ENCODE measurements around the gene LIN52. TPM values are rescaled to one million over a fixed set of nuclear protein-coding genes. Genes with fewer than 3 reads are reported as not detected.

LIN52 gene
- total and polyA plus RNA-seq, 2 of the 13 experiments (the other 11 are each of a cell fraction or from before 2014, with no cell fraction given): 11.4 to 23.3 TPM

- DNase-seq (ENCODE audit: low spot score) (no peak), ATAC-seq (peak; percentile 40; the same call in 1 of the 3 replicates), FAIRE-seq (no peak)
- POLR2A ChIA-PET: no interaction called here
- CTCF ChIA-PET (ENCODE audit: low intra/inter-chr PET ratio, low total read pairs): no interaction called here
- no peak overlapping the region for H3K27ac ChIP-seq (ENCODE audit: extremely low read length, insufficient read depth, low read length)
- BruUV-seq (replicated peaks): no TSS peak
- H3K36me3 ChIP-seq (replicated peaks in 1 of 2; ENCODE audit: control insufficient read depth in 1 of 2, insufficient read depth in 2 of 2, low read length in 2 of 2): peaks cover 2 to 9% of the 10 kb centered on the region in 2 experiments; a peak in 2 of 5 replicates
- no peak overlapping the region for H3K9ac ChIP-seq (ENCODE audit: insufficient read depth, low read depth, low read length)
- no peaks in the 10 kb centered on the region for H4K20me1 ChIP-seq (ENCODE audit: insufficient read depth, low read length)
- no peaks in the 10 kb centered on the region for H3K9me3 ChIP-seq (ENCODE audit: low read length)
- no peak overlapping the region for H2AFZ ChIP-seq (ENCODE audit: low read length)
- no peaks in the 10 kb centered on the region for H3K4me1 ChIP-seq (ENCODE audit: insufficient read depth, low read length)
- in situ Hi-C loops (cut with HindIII; ENCODE audit: extremely low pct_ligation_motif_present, low pct_unique_long_range_greater_than_20kb) (no loop called here), intact Hi-C loops (cut with micrococcal nuclease; ENCODE audit: unreplicated experiment) (no loop called here)
- no peaks in the 10 kb centered on the region for H3K27me3 ChIP-seq (ENCODE audit: control insufficient read depth in 1 of 2, insufficient read depth in 2 of 2, low read length in 2 of 2)
- 97% methylated on average over 8 of the region's 8 CpGs for WGBS (ENCODE audit: low lambda C conversion rate)
- no peak overlapping the region for H3K4me2 ChIP-seq (ENCODE audit: low read depth, low read length)
- no peak overlapping the region for H3K4me3 ChIP-seq (replicated peaks in 1 of 3; ENCODE audit: insufficient read depth in 1 of 3, low read depth in 2 of 3, low read length in 3 of 3)
- no peaks in the 10 kb centered on the region for H3K79me2 ChIP-seq (ENCODE audit: insufficient read depth, low read length)
- TF ChIP-seq SRSF1 (optimal IDR thresholded peaks at IDR 0.05; ENCODE audit: low read depth, low read length): no peak
- TF ChIP-seq CTCF (CRISPR knock-in tag; IDR thresholded peaks at IDR 0.05): 0 out of 2 replicates have a peak, but pooled peaks have one; percentile 5
Observed at GRCh38 chr14:74161526-74162158, 76.9 kb downstream of the LIN52 start.

- ATAC-seq (no peak), FAIRE-seq (no peak), DNase-seq (ENCODE audit: low spot score) (no peak)
- POLR2A ChIA-PET: no interaction called here
- Histone ChIP-seq H3K4me1 (ENCODE audit: insufficient read depth, low read length) (no peaks in the 10 kb centered on the region), H3K9ac (ENCODE audit: insufficient read depth, low read depth, low read length) (no peak overlapping the region), H3K4me2 (ENCODE audit: low read depth, low read length) (no peak overlapping the region), H4K20me1 (ENCODE audit: insufficient read depth, low read length) (no peaks in the 10 kb centered on the region), H3K27ac (ENCODE audit: extremely low read length, insufficient read depth, low read length) (no peak overlapping the region), H3K27me3 (ENCODE audit: control insufficient read depth in 1 of 2, insufficient read depth in 2 of 2, low read length in 2 of 2) (no peaks in the 10 kb centered on the region), H3K9me3 (ENCODE audit: low read length) (no peaks in the 10 kb centered on the region), H3K79me2 (ENCODE audit: insufficient read depth, low read length) (no peaks in the 10 kb centered on the region), H3K36me3 (replicated peaks in 1 of 2; ENCODE audit: control insufficient read depth in 1 of 2, insufficient read depth in 2 of 2, low read length in 2 of 2) (no peaks in the 10 kb centered on the region), H2AFZ (ENCODE audit: low read length) (no peak overlapping the region), H3K4me3 (replicated peaks in 1 of 3; ENCODE audit: insufficient read depth in 1 of 3, low read depth in 2 of 3, low read length in 3 of 3) (no peak overlapping the region)
- intact Hi-C loops (cut with micrococcal nuclease; ENCODE audit: unreplicated experiment) (no loop called here), in situ Hi-C loops (cut with HindIII; ENCODE audit: extremely low pct_ligation_motif_present, low pct_unique_long_range_greater_than_20kb) (no loop called here)
- TF ChIP-seq ZNF652 (CRISPR knock-in tag; IDR thresholded peaks at IDR 0.05; ENCODE audit: borderline replicate concordance, low read depth) (no peak), ZFP90 (CRISPR knock-in tag; IDR thresholded peaks at IDR 0.05; ENCODE audit: borderline replicate concordance) (no peak), ZNF704 (CRISPR knock-in tag; IDR thresholded peaks at IDR 0.05; ENCODE audit: borderline replicate concordance) (no peak), ZKSCAN8 (CRISPR knock-in tag; IDR thresholded peaks at IDR 0.05; ENCODE audit: borderline replicate concordance) (no peak), ZNF350 (CRISPR knock-in tag; IDR thresholded peaks at IDR 0.05; ENCODE audit: borderline replicate concordance, low read depth) (no peak), NCOA1 (CRISPR knock-in tag; IDR thresholded peaks at IDR 0.05) (no peak), FOSL1 (CRISPR knock-in tag; IDR thresholded peaks at IDR 0.05; ENCODE audit: borderline replicate concordance) (no peak), ZBTB38 (CRISPR knock-in tag; IDR thresholded peaks at IDR 0.05) (no peak), NFE2L1 (CRISPR knock-in tag; IDR thresholded peaks at IDR 0.05; ENCODE audit: borderline replicate concordance) (no peak), ZNF484 (CRISPR knock-in tag; IDR thresholded peaks at IDR 0.05; ENCODE audit: borderline replicate concordance, low read depth) (no peak), YY1 (IDR thresholded peaks at IDR 0.05; ENCODE audit: insufficient read depth, insufficient replicate concordance, low read depth, low read length) (no peak), ZKSCAN1 (IDR thresholded peaks at IDR 0.05; ENCODE audit: low read length) (no peak), ZNF747 (CRISPR knock-in tag; IDR thresholded peaks at IDR 0.05; ENCODE audit: borderline replicate concordance) (no peak)
- WGBS (ENCODE audit: low lambda C conversion rate): 94% methylated on average over 3 of the region's 3 CpGs
- no TSS peak for BruUV-seq (replicated peaks)
- CTCF ChIA-PET (ENCODE audit: low intra/inter-chr PET ratio, low total read pairs): no interaction called here
Observed at GRCh38 chr14:74169906-74170305, 85.2 kb downstream of the LIN52 start.

All from HepG2 (cell line).